SU-DHL-6 (cell line): ENCODE results near the gene ACSS1.

Experiments
- H2AFZ ChIP-seq: fragments of 200-600 bp; sonication (generic); 2 replicates; pipeline ENCODE4 v1.6.1; 2014; ENCODE audit warnings: low read depth, mild to moderate bottlenecking, moderate library complexity, mixed read lengths, antibody characterized with exemption, low read length; ENCODE audit not compliant: severe bottlenecking
- H3F3A ChIP-seq: fragments of 200-600 bp; shearing (Covaris generic); 2 replicates; pipeline ENCODE4 v1.6.0; 2016; ENCODE audit warnings: antibody characterized with exemption, mild to moderate bottlenecking; ENCODE audit not compliant: insufficient read depth
- H3K27ac ChIP-seq: fragments of 200-600 bp; sonication (generic); 2 replicates; pipeline ENCODE4 v1.5.1; 2016; ENCODE audit warnings: low read depth, mild to moderate bottlenecking, low read length, moderate library complexity, mixed read lengths
- H3K27me3 ChIP-seq: fragments of 200-600 bp; sonication (generic), shearing (Covaris generic); 2 replicates; pipeline ENCODE4 v1.6.0; 2014; ENCODE audit warnings: mild to moderate bottlenecking, low read length
- H3K36me3 ChIP-seq: fragments of 200-600 bp; sonication (generic); 2 replicates; pipeline ENCODE4 v1.6.1; 2014; ENCODE audit warnings: mild to moderate bottlenecking, low read length, mixed read lengths
- H3K4me2 ChIP-seq: fragments of 300-600, 200-600 bp; shearing (Covaris generic), sonication (generic); 2 replicates; pipeline ENCODE4 v1.6.0; 2014; ENCODE audit warnings: low read length, low read depth, mild to moderate bottlenecking; ENCODE audit not compliant: poor library complexity, severe bottlenecking
- H3K4me3 ChIP-seq: fragments of 200-600 bp; sonication (generic); 2 replicates; pipeline ENCODE4 v1.5.1; 2014; ENCODE audit warnings: antibody characterized with exemption, low read length, mild to moderate bottlenecking, mixed read lengths; ENCODE audit not compliant: insufficient read depth, poor library complexity, severe bottlenecking
- H3K79me2 ChIP-seq: fragments of 200-600 bp; sonication (generic); 2 replicates; pipeline ENCODE4 v1.6.1; 2014; ENCODE audit warnings: mild to moderate bottlenecking, low read length, moderate library complexity; ENCODE audit not compliant: insufficient read depth
- H3K9ac ChIP-seq: fragments of 200-600 bp; sonication (generic); 2 replicates; pipeline ENCODE4 v1.7.0; 2014; ENCODE audit warnings: mild to moderate bottlenecking, low read length
- H3K9me2 ChIP-seq: fragments of 200-600 bp; sonication (generic); replicated peaks from 2 replicates; pipeline ENCODE4 v1.6.1; 2014; ENCODE audit warnings: low read length; ENCODE audit not compliant: insufficient read depth
- H3K9me3 ChIP-seq: fragments of 200-600 bp; sonication (generic); 2 replicates; pipeline ENCODE4 v1.6.1; 2014; ENCODE audit warnings: low read length, mixed read lengths; ENCODE audit not compliant: insufficient read depth
- H4K20me1 ChIP-seq: fragments of 200-600 bp; sonication (generic); 2 replicates; pipeline ENCODE4 v1.6.1; 2014; ENCODE audit warnings: low read depth, mild to moderate bottlenecking, antibody characterized with exemption, low read length, moderate library complexity, mixed read lengths
- CTCF ChIP-seq: fragments of 200-600 bp; sonication (generic); IDR thresholded peaks from one replicate; pipeline ENCODE4 v1.5.1; 2017; ENCODE audit warnings: antibody characterized with exemption, mild to moderate bottlenecking, low read length, moderate library complexity; ENCODE audit not compliant: insufficient read depth, poor library complexity, severe bottlenecking
- EZH2phosphoT487 ChIP-seq: fragments of 200-600 bp; sonication (generic), shearing (Covaris generic); conservative IDR thresholded peaks from 2 replicates; pipeline ENCODE4 v1.6.1; 2018; ENCODE audit warnings: mild to moderate bottlenecking, antibody characterized with exemption, low read length, moderate library complexity, mixed read lengths

Gene ACSS1

DNA sequence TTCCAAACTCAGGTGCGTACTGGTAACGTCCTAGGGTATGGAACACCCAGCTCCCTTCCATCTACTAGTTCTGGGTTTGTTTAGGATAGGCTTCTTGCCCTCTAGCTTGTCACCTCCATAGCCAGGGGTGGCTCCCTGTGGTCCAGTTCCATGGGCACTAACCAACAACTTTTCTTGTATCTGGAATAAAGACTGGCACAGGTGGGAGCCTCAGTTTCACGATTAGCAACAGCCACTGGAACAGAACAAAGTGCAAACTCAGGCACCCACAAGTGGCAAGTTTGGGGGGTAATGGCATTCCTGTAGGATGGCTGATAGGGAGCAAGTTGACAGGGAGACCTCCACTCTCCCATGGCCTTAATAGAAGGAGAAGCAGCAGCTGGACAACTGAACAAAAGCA, 59.8 kb downstream of the ACSS1 start:
- no peak overlapping the region for H3K4me3 ChIP-seq
- H3K4me2 ChIP-seq: no peak overlapping the region
- H3K27ac ChIP-seq: no peak overlapping the region
- no peak overlapping the region for H2AFZ ChIP-seq
- no peaks in the 10 kb centered on the region for H3K9me2 ChIP-seq
- no peaks in the 10 kb centered on the region for H3K36me3 ChIP-seq
- TF ChIP-seq CTCF (no peak), EZH2phosphoT487 (no peak)
- H3K79me2 ChIP-seq: no peaks in the 10 kb centered on the region
- H3F3A ChIP-seq: no peaks in the 10 kb centered on the region
- H4K20me1 ChIP-seq: no peaks in the 10 kb centered on the region
- H3K9ac ChIP-seq: no peak overlapping the region
- no peaks in the 10 kb centered on the region for H3K27me3 ChIP-seq
- H3K9me3 ChIP-seq: no peaks in the 10 kb centered on the region

GRCh38 chr20:24996449-24997377, 61.2 kb downstream of the ACSS1 start:
- no peaks in the 10 kb centered on the region for H3K9me2 ChIP-seq

DNA sequence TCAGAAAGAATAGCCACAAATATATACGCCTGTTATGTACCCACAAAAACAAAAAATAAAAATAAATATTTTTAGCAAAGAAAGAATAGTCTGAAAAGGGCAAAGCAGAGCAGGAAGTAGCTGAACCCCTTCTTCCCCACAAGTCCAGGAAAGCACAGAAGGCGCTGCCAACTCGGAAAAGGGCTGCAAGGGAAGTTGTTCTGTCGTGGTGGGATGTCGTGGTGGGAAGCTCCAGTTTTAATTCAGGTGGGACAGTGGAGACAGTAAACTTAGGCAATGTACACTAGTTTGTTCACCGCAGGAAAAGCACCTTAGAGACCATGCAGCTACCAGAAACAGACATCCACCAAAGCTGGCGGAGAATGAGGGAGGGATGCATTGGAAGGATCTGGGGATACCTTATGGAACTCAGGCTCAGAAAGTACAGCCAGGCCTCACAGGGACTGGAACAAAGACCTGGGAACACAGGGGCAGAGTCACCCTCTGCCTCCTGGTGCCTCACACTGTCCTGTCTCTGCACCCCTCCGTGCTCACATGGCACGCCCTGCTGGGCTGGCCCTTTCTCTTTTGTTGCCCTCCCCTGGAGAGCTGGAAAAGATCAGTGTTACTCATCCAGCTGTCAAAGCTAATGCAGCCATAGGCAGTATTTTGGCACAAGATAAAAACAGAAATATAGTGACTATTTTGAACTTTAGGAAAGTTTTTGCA, 62.0 kb downstream of the ACSS1 start:
- H3F3A ChIP-seq: no peaks in the 10 kb centered on the region
- TF ChIP-seq EZH2phosphoT487: no peak
- TF ChIP-seq CTCF: no peak
- no peaks in the 10 kb centered on the region for H3K9me2 ChIP-seq
- H3K79me2 ChIP-seq: no peaks in the 10 kb centered on the region; the same call in 1 of the 2 replicates
- H3K9ac ChIP-seq: no peak overlapping the region
- no peaks in the 10 kb centered on the region for H3K36me3 ChIP-seq
- H2AFZ ChIP-seq: no peak overlapping the region
- no peak overlapping the region for H3K4me2 ChIP-seq
- H3K9me3 ChIP-seq: no peaks in the 10 kb centered on the region
- no peaks in the 10 kb centered on the region for H4K20me1 ChIP-seq
- no peak overlapping the region for H3K4me3 ChIP-seq
- no peaks in the 10 kb centered on the region for H3K27me3 ChIP-seq
- no peak overlapping the region for H3K27ac ChIP-seq

More at GRCh38 chr20:24996449-24997377, 61.2 kb downstream of the ACSS1 start:
- H3K9me3 ChIP-seq: no peaks in the 10 kb centered on the region
- H3K36me3 ChIP-seq: no peaks in the 10 kb centered on the region
- H3K9ac ChIP-seq: no peak overlapping the region
- H3K4me2 ChIP-seq: no peak overlapping the region
- H3K4me3 ChIP-seq: no peak overlapping the region
- no peaks in the 10 kb centered on the region for H4K20me1 ChIP-seq
- H3K27me3 ChIP-seq: no peaks in the 10 kb centered on the region
- TF ChIP-seq CTCF (no peak), EZH2phosphoT487 (no peak)
- H2AFZ ChIP-seq: no peak overlapping the region
- no peak overlapping the region for H3K27ac ChIP-seq
- no peaks in the 10 kb centered on the region for H3F3A ChIP-seq
- H3K79me2 ChIP-seq: no peaks in the 10 kb centered on the region
